HEK293 (cell line): ENCODE measurements around the gene ECM2.

Experiments
- CTCF ChIA-PET: fragments of 350-600 bp; formaldehyde crosslinking; extraction: SDS; loops from one replicate; lab custom pipeline; 2021; ENCODE audit warnings: antibody characterized with exemption; lab: Yijun Ruan, JAX
- POLR2A ChIA-PET: fragments of 300-600 bp; formaldehyde crosslinking; extraction: SDS; loops from one replicate; lab custom pipeline; 2020; ENCODE audit warnings: antibody characterized with exemption, inconsistent platforms; lab: Yijun Ruan, JAX
- H3K27ac ChIP-seq: fragments of 200-500 bp; sonication (Bioruptor generic); 2 replicates; pipeline ENCODE4 v1.5.1; 2014; ENCODE audit warnings: low read depth, low read length, control low read depth, inconsistent platforms; ENCODE audit errors: extremely low read depth
- H3K36me3 ChIP-seq, 2 experiments: fragments of 200-500 bp in 1 of 2; sonication (Bioruptor generic) in 1 of 2; 1 replicate in 1 of 2; 2 replicates in 1 of 2; pipeline ENCODE4 v1.5.1; 2014 to 2017; ENCODE audit warnings: inconsistent platforms in 2 of 2, low read length in 2 of 2; ENCODE audit not compliant: control insufficient read depth in 2 of 2, insufficient read depth in 1 of 2
- H3K4me1 ChIP-seq: fragments of 200-500 bp; sonication (Bioruptor generic); 2 replicates; pipeline ENCODE4 v1.5.1; 2014; ENCODE audit warnings: mild to moderate bottlenecking, low read length, inconsistent platforms; ENCODE audit not compliant: control insufficient read depth, insufficient read depth
- H3K4me3 ChIP-seq: 2 replicates; pipeline ENCODE4 v1.5.1; 2011; ENCODE audit warnings: low read depth, mild to moderate bottlenecking, control low read depth, low read length, moderate library complexity
- H3K9me3 ChIP-seq: fragments of 200-500 bp; sonication (Bioruptor generic); 2 replicates; pipeline ENCODE4 v1.5.1; 2014; ENCODE audit warnings: low read depth, low read length, inconsistent platforms; ENCODE audit not compliant: control insufficient read depth, insufficient read depth
- GLI2 ChIP-seq: fragments of 450-650 bp; formaldehyde crosslinking; IDR thresholded peaks from 2 replicates; pipeline ENCODE4; 2017; ENCODE audit warnings: missing biosample characterization, missing genetic modification characterization, low read depth, borderline replicate concordance
- GLI4 ChIP-seq: fragments of 450-650 bp; formaldehyde crosslinking; IDR thresholded peaks from 2 replicates; pipeline ENCODE4 v1.5.1; 2016; ENCODE audit warnings: missing biosample characterization, missing genetic modification characterization
- KLF16 ChIP-seq: fragments of 450-650 bp; formaldehyde crosslinking; IDR thresholded peaks from 2 replicates; pipeline ENCODE4 v1.5.1; 2017; ENCODE audit warnings: missing biosample characterization, missing genetic modification characterization
- SCRT1 ChIP-seq: fragments of 450-650 bp; formaldehyde crosslinking; IDR thresholded peaks from 2 replicates; pipeline ENCODE4 v1.5.1; 2016; ENCODE audit warnings: missing biosample characterization, missing genetic modification characterization, borderline replicate concordance
- SCRT2 ChIP-seq: fragments of 450-650 bp; formaldehyde crosslinking; IDR thresholded peaks from 2 replicates; pipeline ENCODE4 v1.5.1; 2016; ENCODE audit warnings: missing biosample characterization, missing genetic modification characterization
- ZBTB20 ChIP-seq: fragments of 450-650 bp; formaldehyde crosslinking; IDR thresholded peaks from 2 replicates; pipeline ENCODE4 v1.5.1; 2016; ENCODE audit warnings: missing biosample characterization, missing genetic modification characterization
- ZNF114 ChIP-seq: fragments of 450-650 bp; formaldehyde crosslinking; IDR thresholded peaks from 2 replicates; pipeline ENCODE4 v1.5.0; 2017; ENCODE audit warnings: missing biosample characterization, missing genetic modification characterization
- ZNF121 ChIP-seq: fragments of 450-650 bp; formaldehyde crosslinking; IDR thresholded peaks from 2 replicates; pipeline ENCODE4 v1.5.1; 2016; ENCODE audit warnings: missing biosample characterization, missing genetic modification characterization
- ZNF140 ChIP-seq: fragments of 450-650 bp; formaldehyde crosslinking; IDR thresholded peaks from 2 replicates; pipeline ENCODE4 v1.5.1; 2016; ENCODE audit warnings: missing biosample characterization, missing genetic modification characterization
- ZNF184 ChIP-seq: fragments of 450-650 bp; IDR thresholded peaks from 2 replicates; pipeline ENCODE4 v1.5.1; 2018; ENCODE audit warnings: missing biosample characterization, mild to moderate bottlenecking, missing genetic modification characterization
- ZNF2 ChIP-seq: fragments of 450-650 bp; formaldehyde crosslinking; IDR thresholded peaks from 2 replicates; pipeline ENCODE4 v1.5.1; 2016; ENCODE audit warnings: missing biosample characterization, missing genetic modification characterization
- ZNF621 ChIP-seq: fragments of 450-650 bp; formaldehyde crosslinking; IDR thresholded peaks from 2 replicates; pipeline ENCODE4 v1.5.1; 2017; ENCODE audit warnings: missing biosample characterization, missing genetic modification characterization
- ZNF792 ChIP-seq: fragments of 450-650 bp; formaldehyde crosslinking; IDR thresholded peaks from 2 replicates; pipeline ENCODE4 v1.5.1; 2016; ENCODE audit warnings: missing biosample characterization, missing genetic modification characterization
- ZSCAN16 ChIP-seq: fragments of 450-650 bp; formaldehyde crosslinking; IDR thresholded peaks from 2 replicates; pipeline ENCODE4 v1.5.1; 2016; ENCODE audit warnings: missing biosample characterization, missing genetic modification characterization
- TF ChIP-seq, protein P1 (sequence below): fragments of 450-650 bp; IDR thresholded peaks from 2 replicates; pipeline ENCODE4 v1.5.1; 2018; ENCODE audit warnings: missing biosample characterization, mild to moderate bottlenecking, missing genetic modification characterization
- TF ChIP-seq, protein P2 (sequence below): fragments of 450-650 bp; formaldehyde crosslinking; IDR thresholded peaks from 2 replicates; pipeline ENCODE4 v1.5.1; 2016; ENCODE audit warnings: missing biosample characterization, missing genetic modification characterization, low read depth
- TF ChIP-seq, protein P3 (sequence below): fragments of 450-650 bp; formaldehyde crosslinking; IDR thresholded peaks from 2 replicates; pipeline ENCODE4 v1.5.1; 2016; ENCODE audit warnings: missing biosample characterization, missing genetic modification characterization
- TF ChIP-seq, protein P4 (sequence below): fragments of 450-650 bp; formaldehyde crosslinking; IDR thresholded peaks from 2 replicates; pipeline ENCODE4 v1.5.1; 2016; ENCODE audit warnings: missing biosample characterization, missing genetic modification characterization, borderline replicate concordance
- TF ChIP-seq, protein P5 (sequence below): fragments of 450-650 bp; formaldehyde crosslinking; IDR thresholded peaks from 2 replicates; pipeline ENCODE4 v1.5.0; 2017; ENCODE audit warnings: missing biosample characterization, missing genetic modification characterization, borderline replicate concordance

ECM2 gene

DNA sequence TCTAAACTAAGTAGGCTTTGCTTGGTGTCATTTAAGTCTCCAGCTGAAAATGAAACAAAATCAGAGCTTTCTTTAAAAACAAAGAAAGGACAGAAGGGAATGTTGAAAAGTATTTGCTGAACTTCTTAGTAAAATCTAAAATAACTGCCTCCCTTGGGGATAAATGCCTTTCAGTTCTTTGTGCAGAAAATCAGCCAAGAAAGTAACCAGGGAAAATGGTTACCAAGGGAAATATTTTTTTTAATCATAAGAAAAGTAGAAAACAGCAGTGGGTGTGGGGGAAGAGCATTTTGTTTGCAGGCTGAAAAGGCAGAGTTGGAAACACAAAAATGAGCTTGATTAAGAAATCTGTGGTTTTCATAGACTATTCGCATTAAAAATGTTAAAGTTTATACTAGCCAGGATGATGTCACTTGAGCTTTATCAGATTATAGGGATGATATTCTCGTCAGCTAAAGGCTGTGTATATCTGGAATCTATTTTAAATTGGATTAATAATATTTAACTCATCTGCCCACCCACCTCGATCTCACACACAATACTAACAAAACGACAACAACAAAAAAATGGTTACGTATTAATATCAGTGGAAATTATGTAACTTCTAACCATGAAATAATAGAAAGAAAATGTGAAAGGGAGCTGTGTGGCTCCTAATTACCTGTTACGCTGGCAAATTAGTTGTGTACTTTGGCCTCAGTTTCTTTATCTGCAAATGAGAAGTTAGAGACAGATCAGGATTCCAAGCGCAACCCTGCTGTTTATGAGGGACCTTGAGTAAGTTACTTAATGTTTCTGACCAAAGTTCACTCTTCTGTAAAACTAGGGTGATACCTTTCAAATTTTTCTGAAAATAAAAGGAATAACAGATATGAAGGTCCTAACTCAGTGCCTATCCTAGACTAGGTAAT lies at the start of gene ECM2:
TSS of gene ECM2 (minus strand) at position 51 of the 911 bp plus-strand sequence. CDS start 13,124 bp downstream, outside the sequence.
- no peaks in the 10 kb centered on the region for H3K36me3 ChIP-seq
- POLR2A ChIA-PET, result no interaction called here
- H3K4me3 ChIP-seq, result no peak within 1 kb of the TSS
- H3K9me3 ChIP-seq, result no peaks in the 10 kb centered on the region
- no peak within 1 kb of the TSS for H3K27ac ChIP-seq
- TF ChIP-seq, protein P1, sequence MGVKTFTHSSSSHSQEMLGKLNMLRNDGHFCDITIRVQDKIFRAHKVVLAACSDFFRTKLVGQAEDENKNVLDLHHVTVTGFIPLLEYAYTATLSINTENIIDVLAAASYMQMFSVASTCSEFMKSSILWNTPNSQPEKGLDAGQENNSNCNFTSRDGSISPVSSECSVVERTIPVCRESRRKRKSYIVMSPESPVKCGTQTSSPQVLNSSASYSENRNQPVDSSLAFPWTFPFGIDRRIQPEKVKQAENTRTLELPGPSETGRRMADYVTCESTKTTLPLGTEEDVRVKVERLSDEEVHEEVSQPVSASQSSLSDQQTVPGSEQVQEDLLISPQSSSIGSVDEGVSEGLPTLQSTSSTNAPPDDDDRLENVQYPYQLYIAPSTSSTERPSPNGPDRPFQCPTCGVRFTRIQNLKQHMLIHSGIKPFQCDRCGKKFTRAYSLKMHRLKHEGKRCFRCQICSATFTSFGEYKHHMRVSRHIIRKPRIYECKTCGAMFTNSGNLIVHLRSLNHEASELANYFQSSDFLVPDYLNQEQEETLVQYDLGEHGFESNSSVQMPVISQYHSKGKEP (tag by site-specific recombination), result no peak
- TF ChIP-seq ZNF792 (tag by site-specific recombination) (no peak), ZNF140 (no peak), KLF16 (tag by site-specific recombination) (no peak), ZNF121 (no peak), GLI2 (no peak), ZNF621 (tag by site-specific recombination) (no peak), SCRT1 (no peak), ZNF114 (tag by site-specific recombination) (no peak), SCRT2 (tag by site-specific recombination) (no peak), GLI4 (no peak), ZNF2 (no peak), ZSCAN16 (tag by site-specific recombination) (no peak), ZBTB20 (no peak), ZNF184 (tag by site-specific recombination) (no peak)
- TF ChIP-seq, protein P2, sequence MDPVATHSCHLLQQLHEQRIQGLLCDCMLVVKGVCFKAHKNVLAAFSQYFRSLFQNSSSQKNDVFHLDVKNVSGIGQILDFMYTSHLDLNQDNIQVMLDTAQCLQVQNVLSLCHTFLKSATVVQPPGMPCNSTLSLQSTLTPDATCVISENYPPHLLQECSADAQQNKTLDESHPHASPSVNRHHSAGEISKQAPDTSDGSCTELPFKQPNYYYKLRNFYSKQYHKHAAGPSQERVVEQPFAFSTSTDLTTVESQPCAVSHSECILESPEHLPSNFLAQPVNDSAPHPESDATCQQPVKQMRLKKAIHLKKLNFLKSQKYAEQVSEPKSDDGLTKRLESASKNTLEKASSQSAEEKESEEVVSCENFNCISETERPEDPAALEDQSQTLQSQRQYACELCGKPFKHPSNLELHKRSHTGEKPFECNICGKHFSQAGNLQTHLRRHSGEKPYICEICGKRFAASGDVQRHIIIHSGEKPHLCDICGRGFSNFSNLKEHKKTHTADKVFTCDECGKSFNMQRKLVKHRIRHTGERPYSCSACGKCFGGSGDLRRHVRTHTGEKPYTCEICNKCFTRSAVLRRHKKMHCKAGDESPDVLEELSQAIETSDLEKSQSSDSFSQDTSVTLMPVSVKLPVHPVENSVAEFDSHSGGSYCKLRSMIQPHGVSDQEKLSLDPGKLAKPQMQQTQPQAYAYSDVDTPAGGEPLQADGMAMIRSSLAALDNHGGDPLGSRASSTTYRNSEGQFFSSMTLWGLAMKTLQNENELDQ (tag by site-specific recombination), result no peak
- TF ChIP-seq, protein P3, sequence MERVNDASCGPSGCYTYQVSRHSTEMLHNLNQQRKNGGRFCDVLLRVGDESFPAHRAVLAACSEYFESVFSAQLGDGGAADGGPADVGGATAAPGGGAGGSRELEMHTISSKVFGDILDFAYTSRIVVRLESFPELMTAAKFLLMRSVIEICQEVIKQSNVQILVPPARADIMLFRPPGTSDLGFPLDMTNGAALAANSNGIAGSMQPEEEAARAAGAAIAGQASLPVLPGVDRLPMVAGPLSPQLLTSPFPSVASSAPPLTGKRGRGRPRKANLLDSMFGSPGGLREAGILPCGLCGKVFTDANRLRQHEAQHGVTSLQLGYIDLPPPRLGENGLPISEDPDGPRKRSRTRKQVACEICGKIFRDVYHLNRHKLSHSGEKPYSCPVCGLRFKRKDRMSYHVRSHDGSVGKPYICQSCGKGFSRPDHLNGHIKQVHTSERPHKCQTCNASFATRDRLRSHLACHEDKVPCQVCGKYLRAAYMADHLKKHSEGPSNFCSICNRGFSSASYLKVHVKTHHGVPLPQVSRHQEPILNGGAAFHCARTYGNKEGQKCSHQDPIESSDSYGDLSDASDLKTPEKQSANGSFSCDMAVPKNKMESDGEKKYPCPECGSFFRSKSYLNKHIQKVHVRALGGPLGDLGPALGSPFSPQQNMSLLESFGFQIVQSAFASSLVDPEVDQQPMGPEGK (tag by site-specific recombination), result no peak
- TF ChIP-seq, protein P4, sequence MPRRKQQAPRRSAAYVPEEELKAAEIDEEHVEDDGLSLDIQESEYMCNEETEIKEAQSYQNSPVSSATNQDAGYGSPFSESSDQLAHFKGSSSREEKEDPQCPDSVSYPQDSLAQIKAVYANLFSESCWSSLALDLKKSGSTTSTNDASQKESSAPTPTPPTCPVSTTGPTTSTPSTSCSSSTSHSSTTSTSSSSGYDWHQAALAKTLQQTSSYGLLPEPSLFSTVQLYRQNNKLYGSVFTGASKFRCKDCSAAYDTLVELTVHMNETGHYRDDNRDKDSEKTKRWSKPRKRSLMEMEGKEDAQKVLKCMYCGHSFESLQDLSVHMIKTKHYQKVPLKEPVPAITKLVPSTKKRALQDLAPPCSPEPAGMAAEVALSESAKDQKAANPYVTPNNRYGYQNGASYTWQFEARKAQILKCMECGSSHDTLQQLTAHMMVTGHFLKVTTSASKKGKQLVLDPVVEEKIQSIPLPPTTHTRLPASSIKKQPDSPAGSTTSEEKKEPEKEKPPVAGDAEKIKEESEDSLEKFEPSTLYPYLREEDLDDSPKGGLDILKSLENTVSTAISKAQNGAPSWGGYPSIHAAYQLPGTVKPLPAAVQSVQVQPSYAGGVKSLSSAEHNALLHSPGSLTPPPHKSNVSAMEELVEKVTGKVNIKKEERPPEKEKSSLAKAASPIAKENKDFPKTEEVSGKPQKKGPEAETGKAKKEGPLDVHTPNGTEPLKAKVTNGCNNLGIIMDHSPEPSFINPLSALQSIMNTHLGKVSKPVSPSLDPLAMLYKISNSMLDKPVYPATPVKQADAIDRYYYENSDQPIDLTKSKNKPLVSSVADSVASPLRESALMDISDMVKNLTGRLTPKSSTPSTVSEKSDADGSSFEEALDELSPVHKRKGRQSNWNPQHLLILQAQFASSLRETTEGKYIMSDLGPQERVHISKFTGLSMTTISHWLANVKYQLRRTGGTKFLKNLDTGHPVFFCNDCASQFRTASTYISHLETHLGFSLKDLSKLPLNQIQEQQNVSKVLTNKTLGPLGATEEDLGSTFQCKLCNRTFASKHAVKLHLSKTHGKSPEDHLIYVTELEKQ (tag by site-specific recombination), result no peak
- TF ChIP-seq, protein P5, sequence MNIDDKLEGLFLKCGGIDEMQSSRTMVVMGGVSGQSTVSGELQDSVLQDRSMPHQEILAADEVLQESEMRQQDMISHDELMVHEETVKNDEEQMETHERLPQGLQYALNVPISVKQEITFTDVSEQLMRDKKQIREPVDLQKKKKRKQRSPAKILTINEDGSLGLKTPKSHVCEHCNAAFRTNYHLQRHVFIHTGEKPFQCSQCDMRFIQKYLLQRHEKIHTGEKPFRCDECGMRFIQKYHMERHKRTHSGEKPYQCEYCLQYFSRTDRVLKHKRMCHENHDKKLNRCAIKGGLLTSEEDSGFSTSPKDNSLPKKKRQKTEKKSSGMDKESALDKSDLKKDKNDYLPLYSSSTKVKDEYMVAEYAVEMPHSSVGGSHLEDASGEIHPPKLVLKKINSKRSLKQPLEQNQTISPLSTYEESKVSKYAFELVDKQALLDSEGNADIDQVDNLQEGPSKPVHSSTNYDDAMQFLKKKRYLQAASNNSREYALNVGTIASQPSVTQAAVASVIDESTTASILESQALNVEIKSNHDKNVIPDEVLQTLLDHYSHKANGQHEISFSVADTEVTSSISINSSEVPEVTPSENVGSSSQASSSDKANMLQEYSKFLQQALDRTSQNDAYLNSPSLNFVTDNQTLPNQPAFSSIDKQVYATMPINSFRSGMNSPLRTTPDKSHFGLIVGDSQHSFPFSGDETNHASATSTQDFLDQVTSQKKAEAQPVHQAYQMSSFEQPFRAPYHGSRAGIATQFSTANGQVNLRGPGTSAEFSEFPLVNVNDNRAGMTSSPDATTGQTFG (tag by site-specific recombination), result no peak
- no peaks in the 10 kb centered on the region for H3K4me1 ChIP-seq
- CTCF ChIA-PET, result no interaction called here
